SK-N-MC (cell line): ENCODE results near the gene PACSIN2.

Experiments
- EZH2 ChIP-seq: fragments of 200-600 bp; sonication (generic); IDR thresholded peaks from one replicate; pipeline ENCODE4 v1.6.1; 2017; ENCODE audit warnings: antibody characterized with exemption
- FOXP2 ChIP-seq: optimal IDR thresholded peaks from 2 replicates; pipeline ENCODE3; 2011; ENCODE audit warnings: mild to moderate bottlenecking, moderate library complexity; ENCODE audit not compliant: insufficient read depth; ENCODE audit errors: extremely low read length, control extremely low read depth
- POLR2AphosphoS5 ChIP-seq: IDR thresholded peaks from 2 replicates; pipeline ENCODE4 v1.6.1; 2012; ENCODE audit warnings: mild to moderate bottlenecking, low read depth, low read length, borderline replicate concordance

DNA sequence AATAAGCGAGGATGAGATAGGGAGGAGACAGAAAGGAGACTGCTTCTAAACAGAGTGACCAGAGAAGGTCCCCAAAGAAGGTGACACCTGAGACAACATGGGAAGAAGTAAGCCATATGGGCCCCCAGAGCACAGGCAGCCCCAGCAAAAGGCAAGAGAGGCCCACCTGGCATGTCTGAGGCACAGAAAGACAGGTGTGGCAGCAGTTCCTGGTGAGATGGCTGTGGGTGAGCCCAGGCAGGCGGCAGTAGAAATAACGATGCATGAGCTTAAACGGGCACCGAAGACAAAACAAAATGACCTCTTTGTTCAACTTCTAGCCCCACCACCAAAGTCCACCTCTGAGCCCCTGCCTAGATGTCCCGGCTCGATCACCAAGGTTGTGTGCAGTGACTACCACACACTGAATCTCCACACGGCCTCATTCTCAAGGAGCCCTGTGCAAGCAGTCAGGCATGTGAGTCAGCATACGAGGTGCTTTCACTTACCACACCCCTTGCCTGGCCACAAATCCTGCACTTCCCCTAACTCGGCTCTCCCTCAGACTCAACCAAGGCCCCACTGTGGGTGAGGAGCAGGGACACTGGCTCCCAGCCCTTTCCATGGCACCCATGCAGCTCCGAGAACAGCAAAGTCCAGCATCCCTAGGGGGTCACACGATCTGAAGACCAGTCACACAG is 77.6 kb downstream of the PACSIN2 start:
- TF ChIP-seq EZH2 (no peak), POLR2AphosphoS5 (no peak), FOXP2 (no peak)
